MM.1S (cell line): ENCODE results near the gene CDC123.

ENCODE experiments used
- DNase-seq: peaks from one replicate; pipeline ENCODE4 v3.0.0-alpha.2; 2015
- H2AFZ ChIP-seq: fragments of 300-600 bp; sonication (generic); 2 replicates; pipeline ENCODE4 v1.6.0; 2016; ENCODE audit warnings: antibody characterized with exemption, low read length
- H3F3A ChIP-seq: fragments of 300-600 bp; sonication (generic); 2 replicates; pipeline ENCODE4 v1.6.1; 2016; ENCODE audit warnings: mild to moderate bottlenecking, antibody characterized with exemption, low read length, moderate library complexity, mixed read lengths; ENCODE audit not compliant: insufficient read depth
- H3K27ac ChIP-seq: fragments of 300-600 bp; sonication (generic); 2 replicates; pipeline ENCODE4 v1.5.1; 2016; ENCODE audit warnings: mild to moderate bottlenecking, low read length
- H3K27me3 ChIP-seq: fragments of 300-600 bp; sonication (generic); replicated peaks from 2 replicates; pipeline ENCODE4 v1.6.0; 2016; ENCODE audit warnings: low read length; ENCODE audit not compliant: insufficient read depth
- H3K36me3 ChIP-seq: fragments of 300-600 bp; sonication (generic); replicated peaks from 2 replicates; pipeline ENCODE4 v1.6.1; 2016; ENCODE audit warnings: mild to moderate bottlenecking, low read length, mixed read lengths; ENCODE audit not compliant: insufficient read depth
- H3K4me1 ChIP-seq: fragments of 300-600 bp; sonication (generic); 2 replicates; pipeline ENCODE4 v1.6.1; 2016; ENCODE audit warnings: low read length, mixed read lengths
- H3K4me2 ChIP-seq: fragments of 300-600 bp; sonication (generic); 2 replicates; pipeline ENCODE4 v1.6.0; 2016; ENCODE audit warnings: low read depth, low read length
- H3K4me3 ChIP-seq: fragments of 300-600 bp; sonication (generic); 2 replicates; pipeline ENCODE4 v1.5.1; 2016; ENCODE audit warnings: low read length, mixed read lengths
- H3K79me2 ChIP-seq: fragments of 300-600 bp; sonication (generic); 2 replicates; pipeline ENCODE4 v1.6.1; 2016; ENCODE audit warnings: mixed run types, low read length, mixed read lengths
- H3K9ac ChIP-seq: fragments of 300-600 bp; sonication (generic); 2 replicates; pipeline ENCODE4 v1.6.1; 2016; ENCODE audit warnings: low read length, mixed read lengths
- H3K9me2 ChIP-seq: fragments of 300-600 bp; sonication (generic); replicated peaks from 2 replicates; pipeline ENCODE4 v1.6.1; 2016; ENCODE audit warnings: mild to moderate bottlenecking, low read length, mixed read lengths; ENCODE audit not compliant: insufficient read depth
- H3K9me3 ChIP-seq: fragments of 300-600 bp; sonication (generic); replicated peaks from 2 replicates; pipeline ENCODE4 v1.6.1; 2016; ENCODE audit warnings: mild to moderate bottlenecking, low read length, mixed read lengths; ENCODE audit not compliant: insufficient read depth
- H4K20me1 ChIP-seq: fragments of 300-600 bp; sonication (generic); 2 replicates; pipeline ENCODE4 v1.6.1; 2016; ENCODE audit warnings: mild to moderate bottlenecking, low read length, moderate library complexity, mixed read lengths; ENCODE audit not compliant: insufficient read depth
- EZH2 ChIP-seq: fragments of 300-600 bp; sonication (generic); optimal IDR thresholded peaks from 2 replicates; pipeline ENCODE3; 2017; ENCODE audit warnings: low read depth, mild to moderate bottlenecking, antibody characterized with exemption, low read length, mixed read lengths
- EZH2phosphoT487 ChIP-seq: fragments of 300-600 bp; sonication (generic); IDR thresholded peaks from 2 replicates; pipeline ENCODE4 v1.6.1; 2018; ENCODE audit warnings: antibody characterized with exemption, low read length
- TF ChIP-seq, protein P1 (sequence below): fragments of 300-600 bp; sonication (generic); IDR thresholded peaks from 2 replicates; pipeline ENCODE4 v1.5.1; 2016; ENCODE audit warnings: antibody characterized with exemption, low read length, mixed read lengths

CDC123 gene, protein sequence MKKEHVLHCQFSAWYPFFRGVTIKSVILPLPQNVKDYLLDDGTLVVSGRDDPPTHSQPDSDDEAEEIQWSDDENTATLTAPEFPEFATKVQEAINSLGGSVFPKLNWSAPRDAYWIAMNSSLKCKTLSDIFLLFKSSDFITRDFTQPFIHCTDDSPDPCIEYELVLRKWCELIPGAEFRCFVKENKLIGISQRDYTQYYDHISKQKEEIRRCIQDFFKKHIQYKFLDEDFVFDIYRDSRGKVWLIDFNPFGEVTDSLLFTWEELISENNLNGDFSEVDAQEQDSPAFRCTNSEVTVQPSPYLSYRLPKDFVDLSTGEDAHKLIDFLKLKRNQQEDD

DNA sequence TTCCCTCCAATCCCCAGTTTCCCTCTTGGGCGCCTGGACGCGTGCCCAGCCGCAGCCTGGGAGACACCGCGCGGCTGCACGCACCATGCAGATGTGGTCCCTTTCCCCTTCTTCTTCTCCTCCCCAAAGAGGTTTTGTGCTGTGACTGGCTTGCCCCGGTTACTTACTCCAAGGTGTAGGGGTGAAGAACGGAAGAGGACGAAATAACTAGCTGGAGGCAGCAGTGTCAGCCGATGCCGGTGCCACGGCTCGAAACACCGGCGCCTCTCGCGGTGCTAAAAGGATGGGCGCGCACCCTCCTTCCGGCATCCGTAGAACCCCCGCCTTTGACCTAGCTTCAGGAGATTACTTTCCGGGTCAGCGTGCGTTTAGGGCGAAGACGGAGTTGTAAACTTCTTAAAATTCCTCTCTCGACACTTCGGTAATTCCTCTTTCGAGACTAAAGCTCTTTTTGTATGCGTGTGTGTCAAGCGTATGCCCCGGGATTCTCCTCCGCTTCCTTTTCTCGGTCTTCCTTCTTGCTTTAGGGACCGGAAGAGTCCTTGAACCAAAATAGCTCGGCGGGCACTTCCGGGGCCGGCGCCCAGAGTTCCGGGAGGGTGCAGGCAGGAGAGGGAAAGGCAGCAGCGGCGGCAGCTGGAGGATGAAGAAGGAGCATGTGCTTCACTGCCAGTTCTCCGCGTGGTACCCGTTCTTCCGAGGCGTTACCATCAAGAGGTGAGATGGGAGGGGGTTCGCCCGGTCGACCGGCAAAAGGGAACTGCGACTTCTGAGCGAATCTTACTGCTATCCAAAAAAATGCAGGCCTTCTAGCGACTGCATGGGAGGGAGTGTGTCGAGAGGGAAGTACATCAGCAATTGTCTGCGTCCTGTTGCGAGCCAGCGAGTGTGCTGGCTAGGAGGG is at the start of gene CDC123, which contains the start of gene NUDT5:
Gene CDC123 (plus strand): TSS at position 586 of the 904 bp plus-strand sequence. CDS start 58 bp downstream, at position 644.
Gene NUDT5 (minus strand): TSS at position 289 of the 904 bp plus-strand sequence. CDS start 9,600 bp downstream, outside the sequence.
- Histone ChIP-seq H3F3A (0 out of 2 replicates have a peak, but pooled peaks cover 6% of the 10 kb centered on the region), H3K79me2 (peaks cover 87% of the 10 kb centered on the region), H3K9me2 (no peaks in the 10 kb centered on the region), H3K4me2 (peak within 1 kb of the TSS; percentile 66), H3K4me3 (peak within 1 kb of the TSS; percentile 100), H3K9ac (peak within 1 kb of the TSS; percentile 71), H2AFZ (peak within 1 kb of the TSS; percentile 91), H4K20me1 (peaks cover 4% of the 10 kb centered on the region; the same call in 1 of the 2 replicates), H3K36me3 (0 out of 2 replicates have a peak, but pooled peaks cover 5% of the 10 kb centered on the region), H3K27me3 (no peaks in the 10 kb centered on the region), H3K27ac (peak within 1 kb of the TSS; percentile 74; the same call in 1 of the 2 replicates), H3K9me3 (no peaks in the 10 kb centered on the region), H3K4me1 (peaks cover 5% of the 10 kb centered on the region)
- TF ChIP-seq, protein P1, sequence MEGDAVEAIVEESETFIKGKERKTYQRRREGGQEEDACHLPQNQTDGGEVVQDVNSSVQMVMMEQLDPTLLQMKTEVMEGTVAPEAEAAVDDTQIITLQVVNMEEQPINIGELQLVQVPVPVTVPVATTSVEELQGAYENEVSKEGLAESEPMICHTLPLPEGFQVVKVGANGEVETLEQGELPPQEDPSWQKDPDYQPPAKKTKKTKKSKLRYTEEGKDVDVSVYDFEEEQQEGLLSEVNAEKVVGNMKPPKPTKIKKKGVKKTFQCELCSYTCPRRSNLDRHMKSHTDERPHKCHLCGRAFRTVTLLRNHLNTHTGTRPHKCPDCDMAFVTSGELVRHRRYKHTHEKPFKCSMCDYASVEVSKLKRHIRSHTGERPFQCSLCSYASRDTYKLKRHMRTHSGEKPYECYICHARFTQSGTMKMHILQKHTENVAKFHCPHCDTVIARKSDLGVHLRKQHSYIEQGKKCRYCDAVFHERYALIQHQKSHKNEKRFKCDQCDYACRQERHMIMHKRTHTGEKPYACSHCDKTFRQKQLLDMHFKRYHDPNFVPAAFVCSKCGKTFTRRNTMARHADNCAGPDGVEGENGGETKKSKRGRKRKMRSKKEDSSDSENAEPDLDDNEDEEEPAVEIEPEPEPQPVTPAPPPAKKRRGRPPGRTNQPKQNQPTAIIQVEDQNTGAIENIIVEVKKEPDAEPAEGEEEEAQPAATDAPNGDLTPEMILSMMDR = no peak
- TF ChIP-seq EZH2phosphoT487 = no peak
- no peak for TF ChIP-seq EZH2
- peak; percentile 90 for DNase-seq

DNA sequence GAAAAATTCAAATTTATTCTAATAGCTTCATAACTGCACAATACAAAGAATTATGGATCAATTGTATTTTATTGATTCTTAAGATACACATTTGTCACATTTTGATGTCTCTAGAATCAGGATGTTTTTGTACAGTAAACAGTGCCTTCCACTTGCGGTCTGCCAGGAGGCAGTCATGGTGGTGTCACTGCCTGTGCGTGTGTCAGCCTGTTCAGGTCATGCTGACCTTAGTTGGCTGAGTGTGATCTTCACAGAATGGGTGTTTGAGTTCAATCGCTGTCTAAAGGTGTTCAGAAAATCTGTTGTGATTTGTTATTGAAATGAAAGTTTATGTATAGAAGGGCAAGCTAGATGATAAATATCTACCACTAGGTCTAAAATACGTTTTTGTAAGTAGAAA is 45.8 kb upstream of the CDC123 start:
- no peak overlapping the region for H2AFZ ChIP-seq
- H3K4me3 ChIP-seq = no peak overlapping the region
- TF ChIP-seq EZH2phosphoT487 = no peak
- TF ChIP-seq, protein P1 = no peak
- TF ChIP-seq EZH2 = no peak
- no peaks in the 10 kb centered on the region for H3K9me3 ChIP-seq
- no peaks in the 10 kb centered on the region for H3K36me3 ChIP-seq
- no peaks in the 10 kb centered on the region for H4K20me1 ChIP-seq
- H3K4me1 ChIP-seq = no peaks in the 10 kb centered on the region
- no peak overlapping the region for H3K9ac ChIP-seq
- H3K27ac ChIP-seq = no peak overlapping the region
- DNase-seq = no peak
- no peaks in the 10 kb centered on the region for H3K27me3 ChIP-seq
- H3K79me2 ChIP-seq = no peaks in the 10 kb centered on the region
- no peak overlapping the region for H3K4me2 ChIP-seq
- H3F3A ChIP-seq = no peaks in the 10 kb centered on the region
- H3K9me2 ChIP-seq = no peaks in the 10 kb centered on the region

DNA sequence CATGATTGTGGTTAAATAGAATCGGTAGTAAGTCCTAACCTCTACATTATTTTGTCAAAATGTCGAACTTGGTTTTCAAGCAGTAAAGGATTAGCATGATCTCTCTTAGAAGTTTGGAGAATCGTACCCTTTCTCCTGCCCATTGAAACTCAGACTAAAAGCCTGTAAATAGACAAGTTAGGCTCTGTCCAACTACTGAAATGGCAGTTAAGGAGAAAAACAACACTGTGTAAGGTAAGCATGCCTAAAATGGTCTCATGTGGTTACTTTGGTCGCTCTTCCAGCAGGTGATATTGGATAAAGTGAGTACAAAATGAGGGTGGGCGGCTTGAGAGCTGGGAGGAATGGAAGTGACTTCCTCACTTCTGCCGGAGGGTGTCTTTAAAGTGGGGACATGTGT is 41.5 kb upstream of the CDC123 start:
- H3F3A ChIP-seq = no peaks in the 10 kb centered on the region
- H2AFZ ChIP-seq = no peak overlapping the region
- no peaks in the 10 kb centered on the region for H3K27me3 ChIP-seq
- no peaks in the 10 kb centered on the region for H3K79me2 ChIP-seq
- no peaks in the 10 kb centered on the region for H3K4me1 ChIP-seq
- H3K9me2 ChIP-seq = no peaks in the 10 kb centered on the region
- no peak overlapping the region for H3K4me3 ChIP-seq
- no peak overlapping the region for H3K4me2 ChIP-seq
- no peaks in the 10 kb centered on the region for H3K9me3 ChIP-seq
- H3K27ac ChIP-seq = no peak overlapping the region
- H3K9ac ChIP-seq = no peak overlapping the region
- DNase-seq = no peak
- no peaks in the 10 kb centered on the region for H4K20me1 ChIP-seq
- TF ChIP-seq EZH2 (no peak), EZH2phosphoT487 (no peak)
- TF ChIP-seq, protein P1 = no peak
- no peaks in the 10 kb centered on the region for H3K36me3 ChIP-seq
